Head of caudate nucleus (tissue), 42 donors: Measurements from ENCODE around the gene GKN2.
"Not testable (repeated sequence)": the region's sequence is repeated elsewhere in the genome, so short reads cannot be mapped to it uniquely, and the experiment has no call there.

Source experiments
- DNase-seq, 42 donors: peaks; one replicate each; pipeline versions ENCODE4 v3.0.0 to v3.0.0-alpha.2; 2020 to 2021; ENCODE audit warnings: mixed read lengths in 7 of 42
- intact Hi-C: fragments of 100-400 bp; cut with DNase I; formaldehyde crosslinking; loops from one replicate; pipeline ENCODE4 v1.15.0; 2022

The GKN2 gene

GRCh38 chr2:68969736-68970490, 17.2 kb upstream of the GKN2 start:
- intact Hi-C loops: no loop called here
- no peak for DNase-seq

DNA sequence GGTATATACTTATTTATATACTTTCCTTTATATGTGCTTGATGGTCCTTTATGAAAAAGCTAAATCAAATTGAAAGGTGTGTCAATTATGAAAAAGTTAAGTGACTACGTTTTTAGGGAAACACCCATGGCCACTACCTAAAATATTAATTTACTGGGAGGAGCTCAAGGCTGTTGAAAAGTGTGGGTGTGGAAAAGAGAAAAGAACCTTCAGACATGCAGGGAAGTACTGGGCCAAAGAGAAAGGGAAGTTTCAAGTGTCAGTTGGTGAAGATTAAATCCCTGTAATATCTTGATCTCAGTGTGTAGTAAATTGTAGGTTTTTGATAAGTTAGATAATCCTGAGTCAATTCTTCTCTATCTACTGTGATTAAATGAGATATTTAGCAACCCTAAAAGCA, 15.5 kb upstream of the GKN2 start:
- intact Hi-C loops: no loop called here
- no peak for DNase-seq

DNA sequence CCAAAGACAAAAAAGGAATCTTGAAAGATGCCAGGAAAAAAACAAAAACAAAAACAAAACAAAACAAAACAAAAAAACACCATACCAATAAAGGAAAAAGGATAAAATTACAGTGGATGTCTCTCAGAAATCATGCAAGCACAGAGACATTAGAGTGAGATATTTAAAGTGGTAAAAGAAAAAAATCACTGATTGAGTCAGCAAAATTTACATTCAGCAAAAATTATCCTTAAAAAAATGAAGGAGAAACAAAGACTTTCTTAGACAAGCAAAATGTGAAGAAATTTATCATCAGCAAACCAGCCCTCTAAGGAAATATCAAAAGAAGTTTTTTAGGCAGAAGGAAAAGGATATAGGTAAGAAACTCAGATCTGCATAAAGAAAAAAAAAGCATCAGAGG, 11.6 kb upstream of the GKN2 start:
- intact Hi-C loops: no loop called here
- DNase-seq: no peak

DNA sequence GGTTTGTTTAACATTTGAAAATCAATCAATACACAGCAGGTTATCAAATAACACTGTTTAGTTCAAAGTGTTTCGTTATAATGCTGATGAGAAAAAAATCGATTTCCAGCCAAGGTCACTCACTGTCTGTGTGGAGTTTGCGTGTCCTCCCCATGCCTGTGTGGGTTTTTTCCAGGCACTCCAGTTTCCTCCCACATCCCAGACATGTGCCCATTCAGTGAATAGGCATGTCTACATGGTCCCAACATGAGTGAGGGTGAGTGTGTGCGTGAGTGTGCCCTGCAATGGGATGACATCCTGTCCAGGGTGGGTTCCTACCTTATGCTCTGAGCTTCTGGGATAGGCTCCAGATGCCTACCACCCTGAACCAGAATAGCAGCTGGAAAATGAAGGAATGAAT, 8.7 kb upstream of the GKN2 start:
- no peak for DNase-seq
- intact Hi-C loops: no loop called here

GRCh38 chr2:68959001-68959400, 6.3 kb upstream of the GKN2 start:
- DNase-seq: no peak
- intact Hi-C loops: no loop called here

GRCh38 chr2:68955432-68955831, 2.7 kb upstream of the GKN2 start:
- intact Hi-C loops, DNase-seq: not testable (repeated sequence)

DNA sequence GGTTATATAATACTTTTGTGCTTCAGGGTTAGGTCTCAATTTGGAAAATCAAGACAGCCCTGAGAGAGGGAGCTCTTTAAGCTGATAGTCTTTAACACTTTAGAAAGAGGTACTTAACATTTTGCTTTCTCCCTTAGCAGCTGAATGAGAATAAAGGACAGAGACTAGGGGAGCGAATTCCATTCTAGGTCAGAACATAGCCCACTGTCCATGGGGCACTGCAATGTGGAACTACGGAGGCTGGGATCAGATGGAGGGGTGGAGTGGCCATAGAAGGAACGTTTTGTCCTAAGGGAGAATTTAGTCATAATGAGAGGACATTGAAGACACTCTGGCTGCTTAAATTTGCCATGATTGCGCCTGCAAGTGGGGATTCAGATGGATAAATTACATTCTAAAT, 794 bp downstream of the GKN2 start:
- no peak for DNase-seq
- intact Hi-C loops: no loop called here

- intact Hi-C loops: no loop called here
- no peak for DNase-seq
Measured at GRCh38 chr2:68948710-68949109, 4.0 kb downstream of the GKN2 start.

GRCh38 chr2:68946117-68946516, 6.6 kb downstream of the GKN2 start:
- no peak for DNase-seq
- intact Hi-C loops: no loop called here

- intact Hi-C loops: no loop called here
- DNase-seq: peak in 37 of 42 donors; percentile 6 to 84 (median 57)
Measured at GRCh38 chr2:68943581-68944568, 8.8 kb downstream of the GKN2 start.

- intact Hi-C loops: no loop called here
- no peak for DNase-seq
Measured at GRCh38 chr2:68942827-68943226, 9.9 kb downstream of the GKN2 start.

- intact Hi-C loops: no loop called here
- no peak for DNase-seq
Measured at GRCh38 chr2:68940369-68940768, 12.3 kb downstream of the GKN2 start.

GRCh38 chr2:68939962-68940361, 12.7 kb downstream of the GKN2 start:
- intact Hi-C loops: no loop called here

DNA sequence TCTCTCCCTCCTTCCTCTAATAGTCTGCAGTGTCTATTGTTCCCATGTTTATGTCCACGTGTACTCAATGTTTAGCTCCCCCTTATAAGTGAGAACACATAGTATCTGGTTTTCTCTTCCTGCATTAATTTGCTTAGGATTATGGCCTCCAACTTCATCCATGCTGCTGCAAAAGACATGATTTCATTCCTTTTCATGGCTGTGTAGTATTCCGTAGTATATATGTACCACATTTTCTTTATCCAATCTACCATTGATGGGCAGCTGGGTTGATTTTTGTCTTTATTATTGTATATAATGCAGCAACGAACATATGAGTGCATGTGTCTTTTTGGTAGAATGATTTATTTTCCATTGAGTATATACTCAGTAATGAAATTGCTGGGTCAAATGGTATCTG, 13.8 kb downstream of the GKN2 start:
- intact Hi-C loops: no loop called here
- DNase-seq: no peak

More at GRCh38 chr2:68939962-68940361, 12.7 kb downstream of the GKN2 start:
- no peak for DNase-seq

DNA sequence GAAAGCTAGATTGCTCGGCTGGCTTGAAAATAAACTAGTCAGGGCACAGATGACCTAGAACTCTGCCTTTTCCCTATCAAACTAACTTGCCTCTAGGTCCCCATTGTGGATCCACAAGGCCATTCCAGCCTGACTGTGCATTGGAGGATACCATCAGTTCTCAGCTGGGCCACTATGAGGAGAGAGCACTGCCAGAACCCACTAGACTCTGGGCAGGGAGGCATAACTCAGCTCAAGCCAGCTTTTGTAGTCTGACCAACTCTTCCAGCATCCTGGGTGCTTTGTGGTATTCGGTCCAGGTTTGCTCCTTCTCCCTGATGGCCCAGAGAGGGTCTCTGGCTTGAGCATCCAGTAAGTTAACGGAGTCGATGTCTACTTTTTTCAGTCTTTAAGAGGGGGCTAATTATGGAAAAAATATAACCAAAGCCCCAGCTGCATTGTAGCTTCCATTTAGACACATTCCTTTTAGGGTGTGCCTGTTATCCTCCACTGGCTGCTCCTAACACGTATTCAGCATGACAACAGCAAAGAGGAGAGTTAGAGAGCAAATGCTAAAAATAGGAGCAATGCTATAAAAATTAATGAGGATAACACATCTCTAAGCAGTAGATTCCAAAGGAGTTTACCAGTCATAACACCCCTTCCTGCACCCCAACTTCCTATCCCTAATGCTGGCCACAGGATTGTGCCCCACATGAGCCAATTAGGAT, 15.2 kb downstream of the GKN2 start:
- intact Hi-C loops: no loop called here
- peak in 1 of 42 donors; percentile 28 for DNase-seq

GRCh38 chr2:68936889-68937288, 15.8 kb downstream of the GKN2 start:
- intact Hi-C loops: no loop called here
- DNase-seq: peak in 1 of 42 donors; percentile 13

DNA sequence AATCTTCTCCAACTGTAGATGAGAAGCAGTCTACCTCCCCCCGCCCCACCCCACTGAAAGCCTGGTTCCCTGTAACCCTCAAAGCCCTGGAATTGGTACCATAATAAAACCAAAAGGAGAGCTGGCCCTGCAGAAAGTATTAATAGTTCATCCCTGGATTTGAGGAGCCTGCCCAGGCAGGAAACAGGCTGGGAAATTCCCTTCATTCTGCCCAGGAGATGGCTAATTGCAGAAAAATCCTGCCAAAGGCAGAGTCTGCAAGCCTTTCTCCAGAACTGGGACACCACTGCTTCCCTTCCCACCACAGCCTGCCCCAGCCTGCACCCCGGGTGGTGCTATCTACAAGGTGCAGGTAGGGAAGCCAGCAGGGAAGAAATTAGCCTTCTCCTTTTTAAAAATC, 16.3 kb downstream of the GKN2 start:
- DNase-seq: peak in 1 of 42 donors; percentile 21
- intact Hi-C loops: no loop called here

- intact Hi-C loops: no loop called here
- peak in 1 of 42 donors; percentile 26 for DNase-seq
Measured at GRCh38 chr2:68935471-68935870, 17.2 kb downstream of the GKN2 start.

GRCh38 chr2:68934021-68934420, 18.7 kb downstream of the GKN2 start:
- DNase-seq: peak in 1 of 42 donors; percentile 14
- intact Hi-C loops: no loop called here

DNA sequence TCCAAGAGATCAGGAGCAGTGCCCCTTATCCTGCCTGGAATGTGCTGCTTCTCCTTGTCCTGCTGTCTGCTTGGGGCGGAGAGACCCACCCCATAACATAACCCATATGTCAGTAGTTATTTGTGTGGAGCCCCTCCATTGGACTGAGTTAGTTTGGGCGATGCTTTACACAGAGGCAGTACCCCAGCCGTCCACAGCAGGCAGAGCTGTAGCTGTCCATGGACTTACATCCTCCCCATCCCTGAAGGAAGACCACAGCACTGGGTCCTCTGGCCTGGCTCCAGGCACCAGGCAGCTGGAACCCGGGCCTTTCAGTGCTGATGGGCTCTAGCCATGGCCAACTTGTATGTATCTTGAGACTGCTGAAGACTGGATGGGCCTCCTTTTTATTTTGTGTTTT, 20.3 kb downstream of the GKN2 start:
- DNase-seq: peak in 1 of 42 donors; percentile 13
- intact Hi-C loops: no loop called here
